HG03060 (cell line): ENCODE measurements around the gene MEX3D.
A peak's percentile ranks its signal among the peaks of the same experiment; 100 is the strongest.

Source experiments
- ATAC-seq: cut with Tn5 transposase; IDR thresholded peaks from one replicate; pipeline ENCODE4 v1.9.1; 2021; ENCODE audit warnings: low read depth, moderate number of reproducible peaks; ENCODE audit not compliant: unreplicated experiment

Gene MEX3D

DNA sequence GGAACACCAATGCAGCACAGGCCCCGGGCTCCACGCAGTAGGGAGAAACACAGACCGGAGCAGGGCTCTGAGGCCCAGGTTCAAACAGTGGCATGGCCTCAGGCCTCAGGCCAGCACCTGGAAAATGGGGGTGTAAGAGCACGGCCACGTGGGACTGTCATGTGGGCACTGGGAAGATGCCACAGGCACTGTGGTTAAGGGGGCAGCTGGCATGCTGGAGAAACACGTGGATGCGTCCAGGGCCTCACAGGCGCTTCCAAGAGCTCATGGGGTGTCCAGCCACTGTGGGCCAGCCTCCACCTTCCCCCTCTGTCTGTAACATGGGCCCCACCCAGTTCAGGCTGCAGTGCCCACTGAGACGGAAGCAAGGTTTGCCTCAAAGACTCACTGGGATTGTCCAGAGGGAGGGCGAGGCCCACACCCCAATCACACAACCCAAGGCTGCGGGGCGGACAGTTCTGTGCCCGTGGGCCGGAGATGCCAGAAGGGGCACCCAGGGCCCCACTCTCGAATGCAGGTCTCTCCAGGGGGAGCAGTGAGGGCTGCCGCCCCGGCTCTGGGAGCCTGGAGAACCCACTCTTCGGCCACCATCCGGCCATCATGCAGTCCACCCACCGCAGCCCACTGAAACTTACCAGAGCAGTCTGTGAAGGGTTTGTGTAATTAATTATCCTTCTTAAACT, 30.8 kb upstream of the MEX3D start:
- no peak for ATAC-seq

DNA sequence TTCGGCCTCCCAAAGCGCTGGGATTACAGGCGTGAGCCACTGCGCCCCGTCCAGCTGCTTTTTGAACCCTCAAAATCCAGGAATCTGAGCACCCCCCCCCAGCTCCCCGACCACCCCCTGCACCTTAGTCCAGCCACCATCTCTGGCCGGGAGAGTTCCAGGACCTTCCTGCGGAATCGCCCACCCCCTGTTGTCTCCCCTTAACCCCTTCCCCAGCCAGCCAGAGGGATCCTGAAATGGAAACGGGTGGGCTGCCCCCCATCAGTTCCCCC, 25.3 kb upstream of the MEX3D start:
- no peak for ATAC-seq

GRCh38 chr19:1592755-1593500, 24.8 kb upstream of the MEX3D start, which contains the start of gene MBD3:
Gene MBD3, minus strand, starts transcription at chr19:1592865. Its CDS starts 234 bp downstream, at chr19:1592631.
- ATAC-seq = peak; percentile 21

- peak; percentile 35 for ATAC-seq
These were observed 24.1 kb upstream of the MEX3D start for GRCh38 chr19:1592024-1592754.

GRCh38 chr19:1591421-1592023, 23.4 kb upstream of the MEX3D start:
- no peak for ATAC-seq

DNA sequence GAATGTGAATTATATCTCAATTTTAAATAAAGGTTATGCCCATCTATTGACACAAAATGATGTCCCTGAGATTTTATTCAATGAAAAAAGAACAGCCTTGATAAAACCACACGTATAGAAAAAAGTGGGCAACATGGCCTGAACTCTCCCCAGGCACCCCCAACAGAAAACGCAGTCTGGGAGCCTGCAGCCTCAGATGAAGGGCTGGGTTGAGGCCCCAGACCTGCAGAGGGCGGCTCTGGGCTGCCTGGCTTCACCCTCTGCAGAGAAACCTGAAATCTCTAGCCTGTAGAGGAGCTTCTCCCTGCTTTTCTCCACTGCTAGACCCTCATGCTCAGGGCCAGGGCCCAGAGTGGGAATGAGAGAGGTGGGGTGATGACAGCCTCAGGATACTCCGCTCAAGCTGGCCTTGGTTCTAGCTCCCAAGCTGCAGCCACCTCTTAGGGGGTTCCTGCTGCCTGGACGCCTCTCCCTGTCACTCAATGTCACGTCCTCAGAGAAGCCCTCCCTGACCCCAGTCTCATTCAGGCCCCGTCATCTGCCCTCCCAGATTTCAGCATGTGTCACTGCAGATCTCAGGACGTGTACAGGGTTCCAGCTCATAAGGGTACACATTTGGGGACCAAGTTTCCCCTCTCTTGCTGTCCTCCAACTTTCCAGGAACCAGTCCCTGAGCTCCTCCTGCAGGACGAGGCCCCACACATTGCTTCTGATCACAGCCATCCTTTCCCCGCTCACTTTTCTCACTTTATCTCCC, 22.7 kb upstream of the MEX3D start:
- no peak for ATAC-seq

DNA sequence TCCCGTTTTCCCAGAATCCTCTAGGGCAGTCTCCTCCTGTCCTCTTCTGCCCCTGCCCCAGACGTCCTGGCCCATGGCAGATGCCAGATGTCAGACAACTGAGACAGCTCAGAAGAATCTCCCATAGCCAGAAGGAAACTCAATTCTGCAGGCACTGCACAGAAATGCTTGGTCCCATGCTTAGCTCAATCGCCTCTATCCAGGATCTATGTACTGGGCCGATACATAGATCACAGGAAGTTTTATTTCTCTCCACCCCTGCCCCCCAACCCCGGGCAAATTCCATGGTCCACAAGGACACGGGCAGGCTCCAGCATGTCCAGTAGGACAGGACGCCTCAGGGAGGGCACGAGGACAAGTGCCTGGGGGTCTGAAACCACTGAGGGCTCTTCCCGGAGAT, 19.7 kb upstream of the MEX3D start:
- no peak for ATAC-seq

DNA sequence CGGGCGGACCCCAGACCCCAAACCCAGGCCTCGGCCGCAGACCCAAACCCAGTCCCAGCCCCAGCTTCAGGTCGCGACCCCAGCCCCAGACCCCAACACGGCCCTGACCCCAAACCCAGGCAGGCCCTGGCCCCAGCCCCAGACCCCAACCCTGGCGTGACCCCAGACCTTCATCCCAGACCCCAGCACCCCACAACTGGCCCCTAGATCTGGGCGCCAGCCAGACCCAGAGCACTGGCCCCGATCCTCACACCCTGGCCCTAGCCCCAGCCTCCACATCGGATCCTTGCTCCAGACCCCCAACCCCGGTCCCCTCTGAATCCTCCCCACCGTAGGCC, 17.1 kb upstream of the MEX3D start:
- ATAC-seq = no peak

DNA sequence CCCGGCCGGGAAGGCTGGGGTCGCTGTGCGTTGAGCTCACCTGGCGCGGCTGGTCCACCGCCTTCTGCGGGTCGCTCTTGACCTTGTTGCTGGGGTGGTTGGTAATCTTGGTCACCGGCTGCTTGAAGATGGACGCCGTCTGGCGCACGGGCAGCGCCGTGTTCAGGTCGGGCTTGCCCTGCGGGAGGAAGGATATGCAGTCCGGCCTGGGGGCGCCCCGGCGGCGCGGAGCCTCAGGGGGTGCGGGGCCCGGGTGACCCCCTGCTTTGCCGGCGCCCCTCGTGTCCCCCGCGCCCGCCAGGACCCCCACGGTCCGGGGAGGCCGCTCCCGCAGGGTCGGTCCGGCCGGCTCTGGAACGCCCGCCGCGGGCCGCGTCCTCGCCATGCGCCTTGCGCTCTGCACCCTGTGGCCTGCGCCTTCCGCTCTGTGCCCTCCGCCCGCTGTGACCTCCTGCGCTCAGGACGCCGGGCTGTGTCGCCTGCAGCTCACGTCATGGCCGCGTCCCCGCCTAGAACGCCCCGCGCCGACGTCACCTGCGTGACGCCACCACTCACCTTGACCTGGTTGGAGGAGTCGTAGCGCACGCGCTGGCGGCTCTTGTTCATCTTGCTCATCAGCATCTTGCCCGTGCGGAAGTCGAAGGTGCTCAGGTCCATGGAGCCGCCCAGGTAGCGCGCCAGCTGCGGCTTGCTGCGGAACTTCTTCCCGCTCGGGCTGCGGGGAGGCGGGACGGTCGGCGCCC, 16.5 kb upstream of the MEX3D start:
- no peak for ATAC-seq

- ATAC-seq = no peak
These were observed 14.1 kb upstream of the MEX3D start for GRCh38 chr19:1582201-1582600.

- no peak for ATAC-seq
These were observed 12.8 kb upstream of the MEX3D start for GRCh38 chr19:1580957-1581356.

GRCh38 chr19:1580382-1580781, 12.3 kb upstream of the MEX3D start:
- ATAC-seq = no peak

GRCh38 chr19:1579222-1579621, 11.1 kb upstream of the MEX3D start:
- no peak for ATAC-seq

DNA sequence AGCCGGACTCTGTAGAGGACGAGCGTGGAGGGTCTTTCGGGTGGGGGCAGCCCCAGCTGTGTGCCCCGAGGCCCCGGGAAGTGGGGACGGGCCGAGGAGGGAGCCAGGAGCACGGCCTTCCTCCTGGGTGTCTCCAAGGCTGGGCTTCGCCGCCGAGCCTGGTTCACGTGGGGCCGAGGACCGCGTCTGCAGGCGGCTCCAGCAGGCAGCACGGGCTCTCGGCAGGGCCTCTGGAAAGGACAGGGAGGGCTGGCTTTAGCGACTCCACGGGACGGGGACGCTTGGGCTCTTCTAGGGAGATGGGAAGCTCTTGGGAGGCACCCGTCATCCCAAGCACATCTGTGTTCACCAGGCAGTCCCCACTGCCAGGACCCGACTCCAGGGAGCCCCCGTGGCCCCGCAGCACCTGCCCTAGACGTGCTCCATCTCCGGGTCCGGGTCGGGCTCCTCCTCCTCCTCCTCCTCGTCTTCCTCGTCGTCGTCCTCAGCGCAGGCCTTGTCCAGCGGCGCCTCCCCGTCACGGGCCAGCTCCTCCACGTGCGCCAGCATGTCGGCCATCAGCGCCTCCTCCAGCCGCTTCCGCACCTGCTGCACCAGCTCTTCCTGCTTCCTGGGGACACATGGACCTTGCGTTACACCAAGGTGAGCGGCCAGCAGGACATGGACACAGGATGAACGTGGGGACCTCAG, 9.9 kb upstream of the MEX3D start:
- ATAC-seq = no peak

DNA sequence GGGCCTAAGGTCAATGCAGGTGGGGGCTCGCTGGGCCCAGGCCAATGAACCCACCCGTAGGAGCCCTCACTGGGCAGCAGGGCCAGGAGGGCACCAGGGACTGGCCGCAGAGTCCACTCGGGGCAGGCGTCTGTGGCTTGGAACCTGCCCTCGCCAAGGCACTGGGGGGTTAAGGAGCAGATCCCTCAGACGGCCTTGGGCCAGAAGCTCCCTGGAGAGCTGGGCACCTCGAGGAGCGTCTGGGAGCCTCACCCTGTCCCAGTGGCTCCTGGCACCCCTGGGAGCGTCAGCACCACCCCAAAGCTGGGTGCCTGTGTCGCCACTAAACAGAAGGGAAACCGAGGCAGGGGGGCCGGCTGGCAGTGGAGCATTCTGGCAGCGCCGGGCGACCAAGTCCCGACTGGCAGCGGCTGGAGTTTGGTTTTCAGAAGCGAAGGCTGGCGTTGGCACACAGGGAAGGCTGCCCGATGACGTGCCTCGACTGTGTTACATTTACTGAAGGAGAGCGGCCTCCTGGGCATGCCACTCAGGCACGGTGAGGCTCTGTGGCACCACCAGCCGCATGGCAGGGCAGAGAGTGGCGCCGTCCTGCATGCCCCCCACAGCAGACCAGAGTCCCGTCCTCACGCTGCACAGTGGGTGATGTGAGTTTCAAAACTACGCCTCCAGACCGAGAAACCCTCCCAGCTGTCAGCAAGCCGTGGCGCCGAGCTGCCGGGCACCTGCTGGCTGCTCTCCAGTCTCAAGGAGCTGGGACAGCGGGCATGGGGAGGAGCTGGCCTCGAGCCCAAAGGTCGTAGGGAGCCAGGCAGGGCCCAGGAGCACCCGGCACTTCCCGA, 9.2 kb upstream of the MEX3D start:
- ATAC-seq = no peak

DNA sequence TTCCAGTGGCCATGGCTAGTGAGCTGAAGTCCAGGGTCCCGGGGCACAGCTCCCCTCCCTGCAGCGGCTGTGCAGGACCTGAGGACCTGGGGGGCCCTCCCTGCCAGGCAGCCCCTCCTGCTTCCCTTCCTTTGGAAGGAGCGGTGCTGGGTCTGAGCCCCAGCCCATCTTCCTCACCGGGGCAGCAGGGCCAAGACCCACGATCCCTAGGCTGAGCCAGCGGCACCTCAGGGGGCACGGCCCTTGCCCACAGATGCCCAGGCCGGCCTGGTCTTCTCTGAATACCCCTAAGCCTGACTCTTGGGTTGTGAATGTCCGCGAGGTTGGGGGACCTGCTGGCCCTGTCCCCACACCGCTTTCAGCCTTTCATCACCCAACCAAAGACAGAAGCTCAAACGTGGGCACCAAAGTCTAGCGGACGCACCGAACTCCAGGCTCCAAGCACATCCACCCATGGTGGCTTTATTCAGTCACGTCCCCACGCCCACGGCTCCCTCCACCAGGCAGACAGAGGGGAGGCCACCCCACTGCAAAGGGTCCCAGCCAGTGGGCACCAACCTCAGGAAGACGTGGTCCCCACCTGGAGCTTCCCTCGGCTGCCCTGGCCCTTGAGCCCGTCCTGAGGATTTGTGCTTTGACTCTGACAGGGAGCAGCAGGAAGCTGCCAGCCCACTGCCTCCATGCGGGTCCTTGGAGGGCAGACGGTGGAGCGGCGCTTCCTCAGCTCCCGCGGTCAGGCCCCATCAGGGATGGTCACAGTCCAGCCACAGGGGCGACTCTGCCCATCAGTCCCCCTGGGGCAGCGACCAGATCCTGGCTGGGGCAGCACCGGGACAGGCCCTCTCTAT, 8.3 kb upstream of the MEX3D start:
- ATAC-seq = no peak

- ATAC-seq = no peak
These were observed 7.5 kb upstream of the MEX3D start for GRCh38 chr19:1575323-1576241.
